Astrocyte of the cerebellum (primary cell): Measurements from ENCODE around the gene ATRNL1.

ENCODE experiments used
- DNase-seq: peaks from one replicate; pipeline ENCODE4 v3.0.0-alpha.2; 2011; ENCODE audit warnings: low read depth
- H3K4me3 ChIP-seq: 2 replicates; pipeline ENCODE4 v1.5.1; 2011; ENCODE audit warnings: mild to moderate bottlenecking, low read depth, low read length, moderate library complexity
- CTCF ChIP-seq: IDR thresholded peaks from 2 replicates; pipeline ENCODE4 v1.5.1; 2012; ENCODE audit warnings: low read length, low read depth, moderate library complexity, mild to moderate bottlenecking; ENCODE audit errors: missing control alignments
- in situ Hi-C: cut with HindIII; loops from 2 replicates; pipeline ENCODE4 v1.10.0; 2017; ENCODE audit warnings: low sequenced_read_pairs

Gene ATRNL1

DNA sequence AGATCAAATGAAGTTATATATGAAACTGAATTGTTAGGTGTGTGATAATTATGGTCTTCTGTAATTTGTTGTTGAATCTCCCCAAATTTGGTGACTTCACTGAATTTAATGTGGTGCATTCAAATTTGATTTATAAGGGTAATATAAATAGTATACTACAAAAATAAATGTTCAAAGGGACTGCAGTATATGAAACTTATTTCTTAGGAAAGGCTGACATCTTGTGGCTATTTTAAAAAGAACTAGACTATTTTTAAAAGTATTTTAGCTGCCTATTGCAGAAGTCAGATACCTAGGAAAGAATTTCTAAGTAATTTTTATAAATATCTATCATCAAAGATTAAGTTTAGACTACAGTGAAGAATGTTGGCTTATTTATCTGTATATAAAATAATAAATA is 36.6 kb downstream of the ATRNL1 start:
- in situ Hi-C loops = no loop called here
- peak; percentile 15 for DNase-seq
- TF ChIP-seq CTCF = no peak
- no peak overlapping the region for H3K4me3 ChIP-seq

- in situ Hi-C loops = no loop called here
- no peak for TF ChIP-seq CTCF
- no peak for DNase-seq
- no peak overlapping the region for H3K4me3 ChIP-seq
Observed at GRCh38 chr10:115136616-115137015, 43.5 kb downstream of the ATRNL1 start.

- in situ Hi-C loops = no loop called here
- TF ChIP-seq CTCF = peak; percentile 37
- H3K4me3 ChIP-seq = no peak overlapping the region
- peak; percentile 8 for DNase-seq
Observed at GRCh38 chr10:115141254-115141653, 48.1 kb downstream of the ATRNL1 start.

DNA sequence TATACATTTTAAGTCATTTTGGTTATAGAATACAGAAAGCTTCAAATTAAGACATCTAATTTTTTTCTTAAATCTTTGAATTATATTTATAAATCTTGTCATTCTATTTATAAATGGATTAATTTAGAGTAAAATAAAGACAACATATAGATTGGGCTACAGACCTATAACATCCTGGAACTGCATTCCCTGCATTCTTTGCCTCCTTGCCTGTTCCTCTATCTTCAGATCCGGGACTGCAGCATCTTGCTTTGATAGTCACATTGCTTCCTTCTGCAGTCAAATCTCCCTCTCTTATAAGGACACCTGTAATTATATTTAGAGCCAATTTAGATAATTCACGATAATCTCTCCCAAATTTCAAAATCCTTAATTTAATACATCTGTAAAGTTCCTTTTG is 64.2 kb downstream of the ATRNL1 start:
- no peak for DNase-seq
- no peak for TF ChIP-seq CTCF
- in situ Hi-C loops = no loop called here
- no peak overlapping the region for H3K4me3 ChIP-seq

- no peak for DNase-seq
- in situ Hi-C loops = no loop called here
Observed at GRCh38 chr10:115163129-115163528, 70.0 kb downstream of the ATRNL1 start.

GRCh38 chr10:115164220-115164619 is 71.1 kb downstream of the ATRNL1 start:
- H3K4me3 ChIP-seq = no peak overlapping the region
- DNase-seq = no peak
- TF ChIP-seq CTCF = no peak
- in situ Hi-C loops = no loop called here

More at GRCh38 chr10:115163129-115163528, 70.0 kb downstream of the ATRNL1 start:
- no peak overlapping the region for H3K4me3 ChIP-seq
- no peak for TF ChIP-seq CTCF

- DNase-seq = no peak
- in situ Hi-C loops = no loop called here
- TF ChIP-seq CTCF = no peak
- H3K4me3 ChIP-seq = no peak overlapping the region
Observed at GRCh38 chr10:115167751-115168150, 74.6 kb downstream of the ATRNL1 start.
